CD1c-positive myeloid dendritic cell (primary cell): Measurements from ENCODE around the gene PTTG1IP.
"Not testable (repeated sequence)": the region's sequence is repeated elsewhere in the genome, so short reads cannot be mapped to it uniquely, and the experiment has no call there.

Experiments used
- DNase-seq: peaks from one replicate; pipeline ENCODE4 v3.0.0-alpha.2; 2016; ENCODE audit errors: extremely low spot score

The PTTG1IP gene

GRCh38 chr21:44873356-44874239, at the start of gene PTTG1IP:
Gene PTTG1IP (minus strand): TSS chr21:44873690. CDS start chr21:44873616, 74 bp downstream.
- DNase-seq: peak; percentile 100

- no peak for DNase-seq
These were observed 48.4 kb upstream of the PTTG1IP start for GRCh38 chr21:44921928-44922327.

GRCh38 chr21:44920694-44921604, 47.5 kb upstream of the PTTG1IP start, which contains the start of gene ITGB2:
Gene ITGB2 (minus strand): TSS chr21:44920899. CDS start chr21:44910782, 10,117 bp downstream.
- DNase-seq: peak; percentile 87

- no peak for DNase-seq
These were observed 46.6 kb upstream of the PTTG1IP start for GRCh38 chr21:44919913-44920693.

- DNase-seq: no peak
These were observed 45.8 kb upstream of the PTTG1IP start for GRCh38 chr21:44919111-44919912.

- DNase-seq: no peak
These were observed 45.1 kb upstream of the PTTG1IP start for GRCh38 chr21:44918581-44919033.

GRCh38 chr21:44918107-44918470, 44.6 kb upstream of the PTTG1IP start:
- DNase-seq: no peak

GRCh38 chr21:44917446-44918106, 44.1 kb upstream of the PTTG1IP start:
- DNase-seq: no peak

GRCh38 chr21:44916965-44917364, 43.5 kb upstream of the PTTG1IP start:
- no peak for DNase-seq

- peak; percentile 74 for DNase-seq
These were observed 40.8 kb upstream of the PTTG1IP start for GRCh38 chr21:44914176-44914874.

- DNase-seq: no peak
These were observed 40.1 kb upstream of the PTTG1IP start for GRCh38 chr21:44913425-44914175.

- DNase-seq: not testable (repeated sequence)
These were observed 39.3 kb upstream of the PTTG1IP start for GRCh38 chr21:44912506-44913412.

GRCh38 chr21:44912158-44912473, 38.6 kb upstream of the PTTG1IP start:
- no peak for DNase-seq

GRCh38 chr21:44911384-44912157, 38.1 kb upstream of the PTTG1IP start:
- DNase-seq: peak; percentile 77

- DNase-seq: no peak
These were observed 37.5 kb upstream of the PTTG1IP start for GRCh38 chr21:44911068-44911383.

- no peak for DNase-seq
These were observed 37.0 kb upstream of the PTTG1IP start for GRCh38 chr21:44910229-44911067.
